ENCODE data around the gene RPL41. TPM values are rescaled to one million over a fixed set of nuclear protein-coding genes. Genes with fewer than 3 reads are reported as not detected.

Gene RPL41
- total and polyA plus RNA-seq, 4 donors: 979 to 2,155 (median 1,482) TPM

DNA sequence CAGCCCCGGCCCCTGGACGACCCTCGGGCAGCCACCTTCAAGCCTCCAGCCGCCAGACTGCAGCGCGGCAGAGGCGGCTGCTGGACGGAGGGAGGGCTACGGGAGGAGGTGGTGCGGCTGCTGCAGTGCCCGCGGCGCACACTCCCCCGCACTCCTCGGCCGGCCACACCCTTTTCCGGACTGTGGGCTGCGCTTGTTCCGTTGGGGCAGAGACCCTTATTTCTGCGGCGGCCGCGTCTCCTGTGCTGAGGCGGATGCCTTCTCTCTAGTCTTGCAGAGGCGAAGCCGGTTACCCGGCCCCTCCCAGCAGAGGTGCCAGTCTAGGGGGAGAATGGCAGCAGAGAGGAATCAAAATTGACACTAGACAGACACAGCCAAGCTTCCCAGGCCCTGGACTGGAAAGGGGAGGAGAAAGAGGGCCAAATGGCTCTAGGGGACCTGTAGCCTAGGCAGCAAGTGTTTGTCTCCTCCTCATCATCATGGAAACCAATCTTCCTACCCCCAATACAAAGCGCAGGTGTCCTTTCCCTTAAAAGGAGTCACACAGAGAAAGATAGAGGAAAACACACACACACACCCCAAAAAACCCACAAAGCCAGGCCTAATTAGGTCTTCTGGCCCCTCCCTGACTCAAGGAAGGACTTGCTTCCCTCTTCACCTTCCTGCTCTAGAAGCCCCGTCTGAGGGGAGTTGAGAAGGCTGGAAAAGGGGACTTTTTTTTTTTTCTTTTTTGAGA is 12.9 kb downstream of the RPL41 start (continued):
- no peak for TF ChIP-seq ZBTB33 (IDR thresholded peaks at IDR 0.05)
- no peak for TF ChIP-seq HNF4A (conservative IDR thresholded peaks at IDR 0.05)

DNA sequence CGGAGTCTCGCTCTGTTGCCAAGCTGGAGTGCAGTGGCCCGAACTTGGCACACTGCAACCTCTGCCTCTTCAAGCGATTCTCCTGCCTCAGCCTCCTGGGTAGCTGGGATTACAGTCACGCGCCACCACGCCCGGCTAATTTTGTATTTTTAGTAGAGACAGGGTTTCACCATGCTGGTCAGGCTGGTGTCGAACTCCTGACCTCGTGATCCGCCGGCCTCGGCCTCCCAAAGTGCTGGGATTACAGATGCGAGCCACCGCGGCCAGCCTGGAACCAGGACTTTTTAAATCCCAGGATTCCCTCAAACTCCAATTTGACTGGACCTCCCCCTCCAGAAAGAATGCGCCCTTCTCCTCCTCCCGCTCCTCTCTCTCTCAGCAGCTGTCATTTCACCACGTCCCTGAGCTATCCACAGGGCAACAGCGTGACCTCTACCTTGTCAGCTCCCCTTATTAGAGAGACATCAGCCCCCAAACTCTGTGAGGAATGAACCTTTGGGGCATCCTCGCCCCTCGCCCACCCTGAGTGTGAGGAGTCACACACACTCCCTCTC is 13.6 kb downstream of the RPL41 start:
- Histone ChIP-seq H3K4me3 (ENCODE audit: low read depth in 1 of 3, low read length in 3 of 3) (no peak overlapping the region), H3K9ac (ENCODE audit: low read depth in 1 of 2, low read length in 2 of 2) (no peak overlapping the region), H3K9me3 (ENCODE audit: control insufficient read depth in 4 of 4, low read length in 3 of 4) (no peaks in the 10 kb centered on the region), H3K4me1 (ENCODE audit: control insufficient read depth in 4 of 4, insufficient read depth in 4 of 4, low read length in 3 of 4) (peaks cover 0 to 35% (median 25%) of the 10 kb centered on the region in 4 donors), H3K36me3 (ENCODE audit: control insufficient read depth in 4 of 4, insufficient read depth in 3 of 4, low read depth in 1 of 4, low read length in 3 of 4) (peaks cover 9 to 36% (median 26%) of the 10 kb centered on the region in 4 donors), H3K27ac (ENCODE audit: low read depth in 1 of 2, low read length in 2 of 2) (no peak overlapping the region), H3K27me3 (ENCODE audit: control insufficient read depth in 4 of 4, insufficient read depth in 4 of 4, low read length in 3 of 4) (no peaks in the 10 kb centered on the region)
- 80% methylated on average over 22 of the region's 22 CpGs for WGBS
- DNase-seq (ENCODE audit: low spot score): no peak
- TF ChIP-seq JUND (IDR thresholded peaks at IDR 0.05): no peak
- TF ChIP-seq FOXA1 (IDR thresholded peaks at IDR 0.05): no peak
- TF ChIP-seq YY1 (IDR thresholded peaks at IDR 0.05): no peak
- no peak for TF ChIP-seq HNF4G (IDR thresholded peaks at IDR 0.05)
- TF ChIP-seq NR2F2 (IDR thresholded peaks at IDR 0.05): no peak
- no peak for TF ChIP-seq REST (IDR thresholded peaks at IDR 0.05)

- Histone ChIP-seq H3K36me3 (ENCODE audit: control insufficient read depth in 4 of 4, insufficient read depth in 3 of 4, low read depth in 1 of 4, low read length in 3 of 4) (peaks cover 9 to 36% (median 26%) of the 10 kb centered on the region in 4 donors), H3K27ac (ENCODE audit: low read depth in 1 of 2, low read length in 2 of 2) (no peak overlapping the region), H3K4me1 (ENCODE audit: control insufficient read depth in 4 of 4, insufficient read depth in 4 of 4, low read length in 3 of 4) (peaks cover 0 to 31% (median 25%) of the 10 kb centered on the region in 4 donors), H3K9ac (ENCODE audit: low read depth in 1 of 2, low read length in 2 of 2) (no peak overlapping the region), H3K27me3 (ENCODE audit: control insufficient read depth in 4 of 4, insufficient read depth in 4 of 4, low read length in 3 of 4) (no peaks in the 10 kb centered on the region), H3K9me3 (ENCODE audit: control insufficient read depth in 4 of 4, low read length in 3 of 4) (no peaks in the 10 kb centered on the region), H3K4me3 (ENCODE audit: low read depth in 1 of 3, low read length in 3 of 3) (no peak overlapping the region)
- WGBS: 83% methylated on average over 4 of the region's 4 CpGs
- no peak for TF ChIP-seq NR2F2 (IDR thresholded peaks at IDR 0.05)
- no peak for TF ChIP-seq JUND (IDR thresholded peaks at IDR 0.05)
- TF ChIP-seq REST (IDR thresholded peaks at IDR 0.05): no peak
- TF ChIP-seq RXRA (IDR thresholded peaks at IDR 0.05): no peak
- TF ChIP-seq SP1 (IDR thresholded peaks at IDR 0.05): no peak
- TF ChIP-seq ATF3 (IDR thresholded peaks at IDR 0.05): no peak
- no peak for TF ChIP-seq ZBTB33 (IDR thresholded peaks at IDR 0.05)
- no peak for TF ChIP-seq TAF1 (conservative IDR thresholded peaks at IDR 0.05)
- no peak for TF ChIP-seq CTCF (IDR thresholded peaks at IDR 0.05; ENCODE audit: low read depth, low read length, missing input control)
- DNase-seq (ENCODE audit: low spot score): no peak
Observed at GRCh38 chr12:56130876-56131275, 14.4 kb downstream of the RPL41 start.

All from liver (tissue), 9 donors.